SK-N-SH treated with all-trans-retinoic acid at 6 μM for 48 hours (cell line): ENCODE measurements around the gene PRR13.

Experiments
- ATAC-seq: fragments of 200-7000 bp; cut with Tn5 transposase; 3 replicates; pipeline ENCODE4 v1.9.1; 2020; ENCODE audit warnings: mild to moderate bottlenecking, moderate library complexity
- ARNTL ChIP-seq: fragments of 450-650 bp; formaldehyde crosslinking; IDR thresholded peaks from 2 replicates; pipeline ENCODE4 v1.5.0; 2020; ENCODE audit warnings: low read depth, mild to moderate bottlenecking, moderate library complexity, borderline replicate concordance
- BACH2 ChIP-seq: fragments of 250-450 bp; sonication (Bioruptor Pico); IDR thresholded peaks from 2 replicates; pipeline ENCODE4 v1.9.0; 2021; ENCODE audit warnings: mild to moderate bottlenecking, borderline replicate concordance
- CSDC2 ChIP-seq: fragments of 250-450 bp; sonication (Bioruptor Pico); IDR thresholded peaks from 2 replicates; pipeline ENCODE4 v1.5.0; 2020; ENCODE audit warnings: mild to moderate bottlenecking, moderate library complexity
- ESRRG ChIP-seq: fragments of 250-450 bp; sonication (Bioruptor Pico); IDR thresholded peaks from 2 replicates; pipeline ENCODE4 v1.6.1; 2021; ENCODE audit warnings: mild to moderate bottlenecking
- GLIS3 ChIP-seq: fragments of 250-450 bp; sonication (Bioruptor Pico); IDR thresholded peaks from 2 replicates; pipeline ENCODE4 v1.5.0; 2020; ENCODE audit warnings: mild to moderate bottlenecking, moderate library complexity
- ISL1 ChIP-seq: fragments of 250-450 bp; sonication (Bioruptor Pico); IDR thresholded peaks from 2 replicates; pipeline ENCODE4 v2.1.2; 2022; ENCODE audit warnings: mild to moderate bottlenecking, moderate library complexity
- OSR1 ChIP-seq: fragments of 250-450 bp; sonication (Bioruptor Pico); IDR thresholded peaks from 2 replicates; pipeline ENCODE4 v1.8.0; 2022; ENCODE audit warnings: moderate library complexity, mild to moderate bottlenecking, inconsistent platforms
- PPARA ChIP-seq: fragments of 250-450 bp; sonication (Bioruptor Pico); IDR thresholded peaks from 2 replicates; pipeline ENCODE4 v1.5.0; 2020; ENCODE audit warnings: mild to moderate bottlenecking, borderline replicate concordance
- SNAI2 ChIP-seq: fragments of 250-450 bp; sonication (Bioruptor Pico); IDR thresholded peaks from 2 replicates; pipeline ENCODE4 v1.5.0; 2020; ENCODE audit warnings: mild to moderate bottlenecking, moderate library complexity
- TCF4 ChIP-seq: fragments of 250-450 bp; sonication (Bioruptor Pico); IDR thresholded peaks from 2 replicates; pipeline ENCODE4 v1.8.0; 2021; ENCODE audit warnings: mild to moderate bottlenecking, moderate library complexity, borderline replicate concordance
- TOX ChIP-seq: fragments of 250-450 bp; sonication (Bioruptor Pico); IDR thresholded peaks from 2 replicates; pipeline ENCODE4 v1.8.0; 2021; ENCODE audit warnings: mild to moderate bottlenecking, moderate library complexity, borderline replicate concordance
- ZC3H10 ChIP-seq: fragments of 250-450 bp; sonication (Bioruptor Pico); IDR thresholded peaks from 2 replicates; pipeline ENCODE4 v1.5.1; 2021; ENCODE audit warnings: mild to moderate bottlenecking, moderate library complexity
- ZFP3 ChIP-seq: fragments of 250-450 bp; sonication (Bioruptor Pico); IDR thresholded peaks from 2 replicates; pipeline ENCODE4 v1.5.0; 2020; ENCODE audit warnings: mild to moderate bottlenecking, moderate library complexity
- ZFP30 ChIP-seq: fragments of 450-650 bp; formaldehyde crosslinking; IDR thresholded peaks from 2 replicates; pipeline ENCODE4 v1.5.0; 2022; ENCODE audit warnings: mild to moderate bottlenecking, moderate library complexity
- ZNF565 ChIP-seq: fragments of 450-650 bp; formaldehyde crosslinking; conservative IDR thresholded peaks from 2 replicates; pipeline ENCODE4 v1.5.0; 2020; ENCODE audit warnings: low read depth, mild to moderate bottlenecking, moderate library complexity
- ZNF70 ChIP-seq: fragments of 450-650 bp; formaldehyde crosslinking; IDR thresholded peaks from 2 replicates; pipeline ENCODE4 v1.5.0; 2020; ENCODE audit warnings: mild to moderate bottlenecking, moderate library complexity
- ZNF8 ChIP-seq: fragments of 450-650 bp; formaldehyde crosslinking; IDR thresholded peaks from 2 replicates; pipeline ENCODE4 v1.5.0; 2020; ENCODE audit warnings: mild to moderate bottlenecking, moderate library complexity
- TF ChIP-seq, protein P1 (sequence below): fragments of 250-450 bp; sonication (Bioruptor Pico); IDR thresholded peaks from 2 replicates; pipeline ENCODE4 v1.5.1; 2021; ENCODE audit warnings: mild to moderate bottlenecking, moderate library complexity
- TF ChIP-seq, protein P2 (sequence below): fragments of 250-450 bp; sonication (Bioruptor Pico); IDR thresholded peaks from 2 replicates; pipeline ENCODE4 v1.8.0; 2020; ENCODE audit warnings: mild to moderate bottlenecking, moderate library complexity, borderline replicate concordance
- TF ChIP-seq, protein P3 (sequence below): fragments of 250-450 bp; sonication (Bioruptor Pico); IDR thresholded peaks from 2 replicates; pipeline ENCODE4 v1.5.0; 2020; ENCODE audit warnings: mild to moderate bottlenecking, moderate library complexity
- TF ChIP-seq, protein P4 (sequence below): fragments of 250-450 bp; sonication (Bioruptor Pico); IDR thresholded peaks from 2 replicates; pipeline ENCODE4 v1.5.1; 2020; ENCODE audit warnings: low read depth, mild to moderate bottlenecking, moderate library complexity
- TF ChIP-seq, protein P5 (sequence below): fragments of 250-450 bp; sonication (Bioruptor Pico); IDR thresholded peaks from 2 replicates; pipeline ENCODE4 v1.8.0; 2021; ENCODE audit warnings: low read depth, mild to moderate bottlenecking, moderate library complexity, borderline replicate concordance

Gene PRR13

DNA sequence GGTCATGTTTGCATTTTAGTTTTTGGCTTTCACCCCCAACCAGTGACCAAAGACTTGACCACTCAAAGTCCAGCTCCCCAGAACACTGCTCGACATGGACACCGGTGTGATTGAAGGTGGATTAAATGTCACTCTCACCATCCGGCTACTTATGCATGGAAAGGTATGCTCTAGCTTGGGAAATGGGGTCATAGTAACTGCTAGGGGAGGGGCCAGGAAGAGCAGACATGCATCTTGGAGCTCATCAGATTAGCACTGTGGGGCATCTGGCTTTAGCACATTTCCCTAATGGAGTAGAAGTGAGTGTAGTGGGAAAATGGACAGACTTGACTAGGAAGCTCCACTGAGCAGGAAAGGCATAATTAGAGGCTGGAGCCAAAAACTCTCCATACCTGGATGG is 13.2 kb downstream of the PRR13 start:
- ATAC-seq, result no peak
- TF ChIP-seq TCF4 (CRISPR knock-in tag), result 0 out of 2 replicates have a peak, but pooled peaks have one; percentile 37
- TF ChIP-seq PPARA (CRISPR knock-in tag), result no peak
- no peak for TF ChIP-seq ESRRG (CRISPR knock-in tag)
- no peak for TF ChIP-seq ZNF70 (CRISPR knock-in tag)
- TF ChIP-seq, protein P1, sequence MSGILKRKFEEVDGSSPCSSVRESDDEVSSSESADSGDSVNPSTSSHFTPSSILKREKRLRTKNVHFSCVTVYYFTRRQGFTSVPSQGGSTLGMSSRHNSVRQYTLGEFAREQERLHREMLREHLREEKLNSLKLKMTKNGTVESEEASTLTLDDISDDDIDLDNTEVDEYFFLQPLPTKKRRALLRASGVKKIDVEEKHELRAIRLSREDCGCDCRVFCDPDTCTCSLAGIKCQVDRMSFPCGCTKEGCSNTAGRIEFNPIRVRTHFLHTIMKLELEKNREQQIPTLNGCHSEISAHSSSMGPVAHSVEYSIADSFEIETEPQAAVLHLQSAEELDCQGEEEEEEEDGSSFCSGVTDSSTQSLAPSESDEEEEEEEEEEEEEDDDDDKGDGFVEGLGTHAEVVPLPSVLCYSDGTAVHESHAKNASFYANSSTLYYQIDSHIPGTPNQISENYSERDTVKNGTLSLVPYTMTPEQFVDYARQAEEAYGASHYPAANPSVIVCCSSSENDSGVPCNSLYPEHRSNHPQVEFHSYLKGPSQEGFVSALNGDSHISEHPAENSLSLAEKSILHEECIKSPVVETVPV (CRISPR knock-in tag), result no peak
- TF ChIP-seq ZNF565 (CRISPR knock-in tag), result no peak
- no peak for TF ChIP-seq ARNTL
- no peak for TF ChIP-seq ZFP3 (CRISPR knock-in tag)

DNA sequence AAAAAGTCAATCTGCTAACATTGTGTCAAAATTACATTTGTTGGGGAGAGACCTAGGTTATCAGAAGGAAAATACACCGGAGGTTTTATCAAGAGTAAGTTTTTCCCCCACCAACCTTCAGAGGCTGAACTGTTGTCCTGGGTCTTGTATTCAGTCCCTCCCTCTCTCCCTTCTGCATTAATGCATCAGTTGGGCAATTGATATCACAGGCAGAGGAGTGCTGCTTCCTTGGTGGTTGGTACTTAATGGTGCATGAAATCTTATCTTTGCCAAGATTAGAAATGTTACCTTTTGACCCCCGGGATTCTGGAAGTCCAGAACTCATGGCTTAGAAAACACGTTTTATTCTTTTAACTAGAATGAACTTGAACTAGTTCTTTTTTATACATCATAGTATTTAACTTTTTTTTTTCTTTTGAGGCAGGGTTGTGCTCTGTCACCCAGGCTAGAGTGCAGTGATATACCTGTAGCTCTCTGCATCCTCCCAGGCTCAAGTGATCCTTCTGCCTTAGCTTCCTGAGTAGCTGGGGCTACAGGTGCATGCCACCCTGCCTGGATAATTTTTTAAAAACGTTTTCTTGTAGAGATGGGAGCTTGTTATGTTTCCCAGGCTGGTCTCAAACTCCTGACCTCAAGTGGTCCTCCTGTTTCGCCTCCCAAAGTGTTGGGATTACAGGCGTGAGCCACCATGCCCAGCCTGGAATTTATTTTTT is 15.3 kb downstream of the PRR13 start:
- ATAC-seq, result no peak
- TF ChIP-seq, protein P2, sequence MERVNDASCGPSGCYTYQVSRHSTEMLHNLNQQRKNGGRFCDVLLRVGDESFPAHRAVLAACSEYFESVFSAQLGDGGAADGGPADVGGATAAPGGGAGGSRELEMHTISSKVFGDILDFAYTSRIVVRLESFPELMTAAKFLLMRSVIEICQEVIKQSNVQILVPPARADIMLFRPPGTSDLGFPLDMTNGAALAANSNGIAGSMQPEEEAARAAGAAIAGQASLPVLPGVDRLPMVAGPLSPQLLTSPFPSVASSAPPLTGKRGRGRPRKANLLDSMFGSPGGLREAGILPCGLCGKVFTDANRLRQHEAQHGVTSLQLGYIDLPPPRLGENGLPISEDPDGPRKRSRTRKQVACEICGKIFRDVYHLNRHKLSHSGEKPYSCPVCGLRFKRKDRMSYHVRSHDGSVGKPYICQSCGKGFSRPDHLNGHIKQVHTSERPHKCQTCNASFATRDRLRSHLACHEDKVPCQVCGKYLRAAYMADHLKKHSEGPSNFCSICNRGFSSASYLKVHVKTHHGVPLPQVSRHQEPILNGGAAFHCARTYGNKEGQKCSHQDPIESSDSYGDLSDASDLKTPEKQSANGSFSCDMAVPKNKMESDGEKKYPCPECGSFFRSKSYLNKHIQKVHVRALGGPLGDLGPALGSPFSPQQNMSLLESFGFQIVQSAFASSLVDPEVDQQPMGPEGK (CRISPR knock-in tag), result no peak
- TF ChIP-seq, protein P3, sequence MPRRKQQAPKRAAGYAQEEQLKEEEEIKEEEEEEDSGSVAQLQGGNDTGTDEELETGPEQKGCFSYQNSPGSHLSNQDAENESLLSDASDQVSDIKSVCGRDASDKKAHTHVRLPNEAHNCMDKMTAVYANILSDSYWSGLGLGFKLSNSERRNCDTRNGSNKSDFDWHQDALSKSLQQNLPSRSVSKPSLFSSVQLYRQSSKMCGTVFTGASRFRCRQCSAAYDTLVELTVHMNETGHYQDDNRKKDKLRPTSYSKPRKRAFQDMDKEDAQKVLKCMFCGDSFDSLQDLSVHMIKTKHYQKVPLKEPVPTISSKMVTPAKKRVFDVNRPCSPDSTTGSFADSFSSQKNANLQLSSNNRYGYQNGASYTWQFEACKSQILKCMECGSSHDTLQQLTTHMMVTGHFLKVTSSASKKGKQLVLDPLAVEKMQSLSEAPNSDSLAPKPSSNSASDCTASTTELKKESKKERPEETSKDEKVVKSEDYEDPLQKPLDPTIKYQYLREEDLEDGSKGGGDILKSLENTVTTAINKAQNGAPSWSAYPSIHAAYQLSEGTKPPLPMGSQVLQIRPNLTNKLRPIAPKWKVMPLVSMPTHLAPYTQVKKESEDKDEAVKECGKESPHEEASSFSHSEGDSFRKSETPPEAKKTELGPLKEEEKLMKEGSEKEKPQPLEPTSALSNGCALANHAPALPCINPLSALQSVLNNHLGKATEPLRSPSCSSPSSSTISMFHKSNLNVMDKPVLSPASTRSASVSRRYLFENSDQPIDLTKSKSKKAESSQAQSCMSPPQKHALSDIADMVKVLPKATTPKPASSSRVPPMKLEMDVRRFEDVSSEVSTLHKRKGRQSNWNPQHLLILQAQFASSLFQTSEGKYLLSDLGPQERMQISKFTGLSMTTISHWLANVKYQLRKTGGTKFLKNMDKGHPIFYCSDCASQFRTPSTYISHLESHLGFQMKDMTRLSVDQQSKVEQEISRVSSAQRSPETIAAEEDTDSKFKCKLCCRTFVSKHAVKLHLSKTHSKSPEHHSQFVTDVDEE (CRISPR knock-in tag), result no peak
- no peak for TF ChIP-seq BACH2 (CRISPR knock-in tag)
- no peak for TF ChIP-seq GLIS3 (CRISPR knock-in tag)
- no peak for TF ChIP-seq ZFP3 (CRISPR knock-in tag)
- no peak for TF ChIP-seq ZC3H10 (CRISPR knock-in tag)
- no peak for TF ChIP-seq PPARA (CRISPR knock-in tag)
- TF ChIP-seq SNAI2, result no peak
- TF ChIP-seq TCF4 (CRISPR knock-in tag), result no peak
- no peak for TF ChIP-seq ZFP30 (CRISPR knock-in tag)
- TF ChIP-seq, protein P1 (CRISPR knock-in tag), result no peak
- no peak for TF ChIP-seq ZNF70 (CRISPR knock-in tag)
- TF ChIP-seq, all 23 proteins: peak for 0

DNA sequence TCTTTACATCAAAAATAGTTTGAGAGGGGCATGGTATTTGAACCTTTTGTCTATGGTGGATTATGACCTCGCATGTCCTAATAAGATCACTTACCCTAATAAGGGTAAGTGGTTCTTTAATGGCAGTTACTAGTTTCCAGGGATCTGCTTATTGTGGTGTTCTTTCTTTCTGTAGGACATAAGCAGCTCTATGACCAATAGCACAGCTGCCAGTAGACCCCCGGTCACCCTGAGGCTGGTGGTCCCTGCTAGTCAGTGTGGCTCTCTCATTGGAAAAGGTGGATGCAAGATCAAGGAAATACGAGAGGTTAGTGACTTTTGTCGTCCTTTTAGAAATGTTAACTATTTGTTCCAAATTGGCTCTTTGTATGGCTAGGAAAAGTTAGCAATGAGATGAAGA is 17.6 kb downstream of the PRR13 start:
- ATAC-seq, result no peak
- TF ChIP-seq ZC3H10 (CRISPR knock-in tag) (no peak), ZFP3 (CRISPR knock-in tag) (no peak), ESRRG (CRISPR knock-in tag) (no peak), PPARA (CRISPR knock-in tag) (no peak), OSR1 (no peak), CSDC2 (CRISPR knock-in tag) (no peak)
- TF ChIP-seq, protein P4, sequence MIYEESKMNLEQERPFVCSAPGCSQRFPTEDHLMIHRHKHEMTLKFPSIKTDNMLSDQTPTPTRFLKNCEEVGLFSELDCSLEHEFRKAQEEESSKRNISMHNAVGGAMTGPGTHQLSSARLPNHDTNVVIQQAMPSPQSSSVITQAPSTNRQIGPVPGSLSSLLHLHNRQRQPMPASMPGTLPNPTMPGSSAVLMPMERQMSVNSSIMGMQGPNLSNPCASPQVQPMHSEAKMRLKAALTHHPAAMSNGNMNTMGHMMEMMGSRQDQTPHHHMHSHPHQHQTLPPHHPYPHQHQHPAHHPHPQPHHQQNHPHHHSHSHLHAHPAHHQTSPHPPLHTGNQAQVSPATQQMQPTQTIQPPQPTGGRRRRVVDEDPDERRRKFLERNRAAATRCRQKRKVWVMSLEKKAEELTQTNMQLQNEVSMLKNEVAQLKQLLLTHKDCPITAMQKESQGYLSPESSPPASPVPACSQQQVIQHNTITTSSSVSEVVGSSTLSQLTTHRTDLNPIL (CRISPR knock-in tag), result no peak
- TF ChIP-seq, all 23 proteins: peak for 0

DNA sequence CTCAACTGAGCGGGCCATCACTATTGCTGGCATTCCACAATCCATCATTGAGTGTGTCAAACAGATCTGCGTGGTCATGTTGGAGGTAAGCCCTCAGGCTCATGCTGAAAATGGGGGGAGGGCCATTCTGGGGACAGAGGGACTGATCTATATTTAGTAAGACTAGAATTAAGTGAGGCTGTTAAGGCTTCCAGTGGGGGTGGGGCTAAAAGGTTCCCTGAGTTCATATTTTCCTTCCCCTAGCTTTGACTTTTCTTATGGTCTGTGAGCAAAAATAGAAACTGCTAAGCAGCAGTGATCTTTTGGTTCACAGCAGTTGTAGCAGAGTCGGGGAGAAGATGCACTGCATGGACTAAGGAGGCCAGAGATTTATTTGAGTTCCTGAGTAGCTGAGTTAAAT is 19.5 kb downstream of the PRR13 start:
- ATAC-seq, result no peak
- TF ChIP-seq ZFP30 (CRISPR knock-in tag), result no peak
- no peak for TF ChIP-seq TOX (CRISPR knock-in tag)
- no peak for TF ChIP-seq ZNF8 (CRISPR knock-in tag)
- TF ChIP-seq, protein P5, sequence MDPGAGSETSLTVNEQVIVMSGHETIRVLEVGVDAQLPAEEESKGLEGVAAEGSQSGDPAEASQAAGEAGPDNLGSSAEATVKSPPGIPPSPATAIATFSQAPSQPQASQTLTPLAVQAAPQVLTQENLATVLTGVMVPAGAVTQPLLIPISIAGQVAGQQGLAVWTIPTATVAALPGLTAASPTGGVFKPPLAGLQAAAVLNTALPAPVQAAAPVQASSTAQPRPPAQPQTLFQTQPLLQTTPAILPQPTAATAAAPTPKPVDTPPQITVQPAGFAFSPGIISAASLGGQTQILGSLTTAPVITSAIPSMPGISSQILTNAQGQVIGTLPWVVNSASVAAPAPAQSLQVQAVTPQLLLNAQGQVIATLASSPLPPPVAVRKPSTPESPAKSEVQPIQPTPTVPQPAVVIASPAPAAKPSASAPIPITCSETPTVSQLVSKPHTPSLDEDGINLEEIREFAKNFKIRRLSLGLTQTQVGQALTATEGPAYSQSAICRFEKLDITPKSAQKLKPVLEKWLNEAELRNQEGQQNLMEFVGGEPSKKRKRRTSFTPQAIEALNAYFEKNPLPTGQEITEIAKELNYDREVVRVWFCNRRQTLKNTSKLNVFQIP, result no peak
- TF ChIP-seq, protein P3 (CRISPR knock-in tag), result no peak
- TF ChIP-seq ZFP3 (CRISPR knock-in tag), result no peak
- TF ChIP-seq ISL1, result no peak
- TF ChIP-seq BACH2 (CRISPR knock-in tag), result no peak
